ENCODE measurements around the gene ARAP2.

Gene ARAP2

DNA sequence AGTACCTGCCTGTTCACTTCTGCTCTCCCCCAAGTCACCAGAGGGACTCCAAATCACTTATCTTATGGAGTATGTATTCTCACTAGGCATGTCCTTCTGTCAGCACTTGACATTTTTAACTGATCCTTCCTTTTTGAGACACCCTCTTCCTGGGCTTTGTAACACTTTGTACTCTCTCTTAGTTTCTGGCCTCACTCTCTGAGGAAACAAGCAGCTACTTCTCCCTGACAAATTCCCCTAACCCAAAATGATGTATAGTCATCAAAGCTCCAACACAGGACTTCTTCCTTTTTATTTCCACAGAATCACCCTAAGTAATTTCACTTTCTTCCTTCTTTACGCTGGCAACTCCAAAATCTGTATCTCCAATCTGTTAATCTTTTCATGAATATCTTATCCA, 101.8 kb downstream of the ARAP2 start:
- TF ChIP-seq Cebpa-rat (IDR thresholded peaks at IDR 0.05), result no peak
- no peaks in the 10 kb centered on the region for H4K20me1 ChIP-seq

DNA sequence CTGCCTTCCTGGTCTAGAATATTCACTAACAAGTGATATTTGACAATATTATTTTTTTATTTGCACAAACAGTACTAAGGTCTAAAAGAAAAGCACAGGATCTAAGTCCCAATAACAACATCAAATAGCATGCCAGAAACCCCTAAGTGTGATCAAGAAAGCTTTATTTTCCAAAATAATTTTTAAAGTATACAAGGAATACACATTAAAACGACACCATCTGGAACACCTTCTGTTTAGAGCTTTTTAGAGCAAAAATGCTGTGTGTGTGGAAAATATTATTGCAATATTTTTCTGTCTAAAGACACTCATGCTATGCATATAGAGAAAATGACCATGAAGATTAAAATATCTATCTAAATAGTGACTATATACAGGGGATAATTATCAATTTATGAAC, 103.1 kb downstream of the ARAP2 start:
- Histone ChIP-seq H3K27ac (no peak overlapping the region), H3K9me3 (no peaks in the 10 kb centered on the region), H3K4me3 (no peak overlapping the region)

More for the DNA sequence above, 101.8 kb downstream of the ARAP2 start:
- no peaks in the 10 kb centered on the region for H3K27me3 ChIP-seq
- no peak overlapping the region for H3K27ac ChIP-seq
- no peak overlapping the region for H3K9ac ChIP-seq
- peaks cover 42% of the 10 kb centered on the region for H3K36me3 ChIP-seq
- no peak overlapping the region for H3K4me3 ChIP-seq
- no peaks in the 10 kb centered on the region for H3K4me1 ChIP-seq
- no peaks in the 10 kb centered on the region for H3K9me3 ChIP-seq
- no peak overlapping the region for H3K4me2 ChIP-seq

DNA sequence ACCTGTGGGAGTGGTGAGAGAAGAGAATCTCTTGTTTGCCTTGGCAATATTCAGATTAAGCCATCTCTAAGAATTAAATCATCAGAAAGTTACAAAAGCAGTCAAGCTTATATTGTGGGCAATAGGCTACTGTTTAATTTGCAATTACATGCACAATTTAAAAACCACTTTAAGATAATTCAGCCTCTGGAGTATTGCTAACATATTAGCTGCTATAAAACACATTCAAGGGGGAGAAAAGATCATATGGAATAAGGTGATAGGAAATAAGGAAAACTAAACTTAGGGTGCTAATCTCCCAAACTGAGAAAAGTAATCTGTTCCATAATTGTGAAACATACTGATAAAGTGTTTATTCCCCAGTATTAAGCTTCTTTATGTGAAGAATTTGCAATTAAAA, 103.9 kb downstream of the ARAP2 start:
- H3K4me3 ChIP-seq, result no peak overlapping the region
- H3K27me3 ChIP-seq, result no peaks in the 10 kb centered on the region
- H3K36me3 ChIP-seq, result peaks cover 26% of the 10 kb centered on the region
- no peaks in the 10 kb centered on the region for H3K9me3 ChIP-seq
- no peak overlapping the region for H3K9ac ChIP-seq
- no peak overlapping the region for H3K4me2 ChIP-seq
- H3K27ac ChIP-seq, result no peak overlapping the region
- TF ChIP-seq Cebpa-rat (IDR thresholded peaks at IDR 0.05), result no peak
- no peaks in the 10 kb centered on the region for H4K20me1 ChIP-seq
- no peaks in the 10 kb centered on the region for H3K4me1 ChIP-seq

More for the DNA sequence above, 103.1 kb downstream of the ARAP2 start:
- Histone ChIP-seq H3K27me3 (no peaks in the 10 kb centered on the region), H3K36me3 (peaks cover 31% of the 10 kb centered on the region), H3K9ac (no peak overlapping the region), H3K4me1 (no peaks in the 10 kb centered on the region), H4K20me1 (no peaks in the 10 kb centered on the region), H3K4me2 (no peak overlapping the region)
- TF ChIP-seq Cebpa-rat (IDR thresholded peaks at IDR 0.05), result no peak

DNA sequence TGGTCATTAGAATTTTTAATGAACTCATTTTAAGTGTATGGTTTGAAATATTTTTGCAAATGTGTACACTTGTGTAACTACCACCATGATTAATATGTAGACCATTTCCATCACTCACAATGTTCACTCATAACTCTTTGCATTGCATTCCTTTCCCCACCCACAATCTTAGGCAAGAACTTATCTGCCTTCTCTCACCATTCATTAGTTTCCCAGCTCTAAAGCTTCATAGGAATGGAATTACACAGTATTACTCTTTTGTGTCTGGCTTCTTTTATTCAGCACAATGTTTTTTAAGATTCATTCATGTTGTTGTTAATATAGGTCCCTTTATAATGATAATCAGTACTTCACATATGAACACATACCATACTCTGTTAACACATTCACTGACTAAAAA, 106.1 kb downstream of the ARAP2 start:
- TF ChIP-seq Cebpa-rat (IDR thresholded peaks at IDR 0.05), result no peak
- no peaks in the 10 kb centered on the region for H3K27me3 ChIP-seq
- H3K9me3 ChIP-seq, result no peaks in the 10 kb centered on the region
- no peak overlapping the region for H3K4me2 ChIP-seq
- H3K36me3 ChIP-seq, result peaks cover 18% of the 10 kb centered on the region
- H4K20me1 ChIP-seq, result no peaks in the 10 kb centered on the region
- no peak overlapping the region for H3K27ac ChIP-seq
- H3K4me3 ChIP-seq, result no peak overlapping the region
- no peak overlapping the region for H3K9ac ChIP-seq
- peaks cover 13% of the 10 kb centered on the region for H3K4me1 ChIP-seq

DNA sequence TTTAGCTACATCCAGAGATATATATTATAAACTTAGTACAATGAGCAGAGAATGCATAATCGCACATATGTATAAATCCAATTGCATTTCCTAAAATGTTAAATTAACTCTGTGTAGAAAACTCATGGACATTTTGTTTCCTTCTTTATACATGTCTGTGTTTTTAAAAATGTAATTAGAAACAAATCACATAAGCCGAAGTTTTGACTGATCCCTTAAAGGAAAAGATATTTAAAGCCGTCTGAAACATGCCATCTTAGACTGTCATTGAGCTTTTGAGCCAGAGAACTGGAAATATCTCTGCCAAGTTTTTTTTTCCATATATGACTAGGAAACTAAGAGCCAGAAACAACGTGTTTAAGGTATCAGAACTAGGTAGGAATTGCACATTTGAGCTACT, 107.0 kb downstream of the ARAP2 start:
- TF ChIP-seq Cebpa-rat (IDR thresholded peaks at IDR 0.05), result no peak
- H3K4me1 ChIP-seq, result peaks cover 13% of the 10 kb centered on the region
- H3K9ac ChIP-seq, result no peak overlapping the region
- no peak overlapping the region for H3K4me3 ChIP-seq
- H4K20me1 ChIP-seq, result no peaks in the 10 kb centered on the region
- no peaks in the 10 kb centered on the region for H3K27me3 ChIP-seq
- no peak overlapping the region for H3K4me2 ChIP-seq
- H3K27ac ChIP-seq, result no peak overlapping the region
- peaks cover 26% of the 10 kb centered on the region for H3K36me3 ChIP-seq
- H3K9me3 ChIP-seq, result no peaks in the 10 kb centered on the region

DNA sequence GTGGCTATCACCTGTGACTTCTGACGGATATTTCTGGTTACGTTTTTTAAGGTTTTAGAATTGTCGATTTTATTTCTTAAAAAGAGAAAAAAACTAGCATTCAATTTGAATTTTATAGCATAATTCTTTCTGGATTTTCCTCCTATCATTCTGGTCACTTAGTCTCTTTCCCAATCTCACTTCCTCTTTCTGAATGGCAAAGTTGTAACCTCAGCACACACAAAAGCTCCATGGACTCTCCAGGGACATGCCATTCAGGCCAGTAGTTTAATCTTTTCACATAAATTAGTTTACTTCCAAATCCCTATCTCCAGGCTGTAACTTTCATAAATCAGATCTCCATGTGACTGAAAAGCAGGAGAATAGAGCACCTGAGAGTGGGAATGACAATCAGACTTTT, 110.7 kb downstream of the ARAP2 start:
- TF ChIP-seq Cebpa-rat (IDR thresholded peaks at IDR 0.05), result no peak
- no peak overlapping the region for H3K9ac ChIP-seq
- H4K20me1 ChIP-seq, result no peaks in the 10 kb centered on the region
- no peak overlapping the region for H3K27ac ChIP-seq
- no peaks in the 10 kb centered on the region for H3K9me3 ChIP-seq
- peaks cover 41% of the 10 kb centered on the region for H3K36me3 ChIP-seq
- peak overlapping the region; percentile 29; the same call in 1 of the 2 replicates for H3K4me2 ChIP-seq
- no peak overlapping the region for H3K4me3 ChIP-seq
- no peaks in the 10 kb centered on the region for H3K27me3 ChIP-seq
- peaks cover 13% of the 10 kb centered on the region for H3K4me1 ChIP-seq

DNA sequence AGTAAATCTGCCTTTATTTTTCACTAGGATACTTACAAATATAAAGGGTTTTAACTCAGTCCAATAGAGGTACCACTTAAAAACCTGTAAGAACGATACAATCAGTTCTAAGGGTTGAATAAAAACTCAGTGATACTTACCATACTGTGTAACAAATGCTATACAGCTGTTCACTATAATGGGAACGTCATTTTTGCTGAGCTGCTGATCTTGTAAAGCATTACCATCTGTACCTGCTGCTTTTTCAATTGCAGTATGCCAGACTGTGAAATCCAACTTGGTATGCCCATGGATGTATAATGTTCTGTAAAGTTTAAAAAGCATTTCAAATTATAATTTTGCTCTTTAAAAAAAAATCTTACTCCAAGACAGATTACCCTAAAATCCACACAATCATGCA, 111.2 kb downstream of the ARAP2 start:
- H4K20me1 ChIP-seq, result no peaks in the 10 kb centered on the region
- no peak overlapping the region for H3K4me3 ChIP-seq
- no peaks in the 10 kb centered on the region for H3K27me3 ChIP-seq
- no peak overlapping the region for H3K4me2 ChIP-seq
- peaks cover 13% of the 10 kb centered on the region for H3K4me1 ChIP-seq
- no peak for TF ChIP-seq Cebpa-rat (IDR thresholded peaks at IDR 0.05)
- H3K9ac ChIP-seq, result no peak overlapping the region
- no peaks in the 10 kb centered on the region for H3K9me3 ChIP-seq
- H3K27ac ChIP-seq, result no peak overlapping the region
- H3K36me3 ChIP-seq, result peaks cover 46% of the 10 kb centered on the region

DNA sequence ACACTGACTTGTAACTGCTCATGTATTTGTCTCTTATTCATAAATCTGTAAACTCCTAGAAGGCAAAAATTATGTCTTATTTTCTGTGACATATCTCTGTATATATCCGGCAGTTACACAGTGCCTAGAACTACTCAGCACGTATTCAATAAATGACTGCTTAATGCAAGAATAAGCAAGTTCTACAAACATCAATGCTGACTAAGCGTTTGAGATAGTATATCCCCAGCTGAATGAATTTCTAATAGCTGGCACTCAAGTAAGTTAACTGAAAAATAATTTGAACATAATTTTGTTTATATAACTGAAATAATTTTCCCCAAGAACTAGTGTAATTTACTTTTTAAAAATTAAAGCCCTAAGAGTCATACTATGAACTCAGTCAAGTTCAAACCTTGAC, 113.7 kb downstream of the ARAP2 start:
- no peak overlapping the region for H3K4me2 ChIP-seq
- no peak for TF ChIP-seq Cebpa-rat (IDR thresholded peaks at IDR 0.05)
- H3K27me3 ChIP-seq, result no peaks in the 10 kb centered on the region
- peaks cover 49% of the 10 kb centered on the region for H3K36me3 ChIP-seq
- H3K9ac ChIP-seq, result no peak overlapping the region
- H3K4me3 ChIP-seq, result no peak overlapping the region
- H3K9me3 ChIP-seq, result no peaks in the 10 kb centered on the region
- H3K4me1 ChIP-seq, result peaks cover 13% of the 10 kb centered on the region
- no peak overlapping the region for H3K27ac ChIP-seq
- no peaks in the 10 kb centered on the region for H4K20me1 ChIP-seq

DNA sequence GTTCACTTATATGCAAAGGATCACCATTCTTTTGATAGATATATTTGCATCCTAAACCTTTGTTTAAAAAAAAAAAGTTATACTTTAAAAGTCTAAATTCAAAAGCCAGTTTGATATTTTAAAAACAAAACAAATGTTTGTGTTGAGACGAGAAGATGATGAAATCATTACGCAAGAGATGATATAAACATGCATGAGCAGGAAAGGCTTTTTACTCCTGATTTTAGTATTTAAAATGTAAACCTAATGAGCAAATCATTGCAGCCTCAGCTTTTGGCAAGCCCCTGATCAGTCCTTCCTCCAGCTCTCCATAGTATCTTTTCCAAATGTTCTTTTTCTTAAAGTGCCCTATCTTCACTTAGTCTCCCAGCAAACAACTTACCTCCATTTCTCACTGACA, 115.6 kb downstream of the ARAP2 start:
- no peak overlapping the region for H3K9ac ChIP-seq
- TF ChIP-seq Cebpa-rat (IDR thresholded peaks at IDR 0.05), result peak; percentile 10; the same call in 1 of the 2 replicates
- no peaks in the 10 kb centered on the region for H3K27me3 ChIP-seq
- H3K4me1 ChIP-seq, result peaks cover 5% of the 10 kb centered on the region
- H3K27ac ChIP-seq, result no peak overlapping the region
- H3K9me3 ChIP-seq, result no peaks in the 10 kb centered on the region
- H3K4me3 ChIP-seq, result no peak overlapping the region
- H4K20me1 ChIP-seq, result no peaks in the 10 kb centered on the region
- no peak overlapping the region for H3K4me2 ChIP-seq
- peaks cover 65% of the 10 kb centered on the region for H3K36me3 ChIP-seq

DNA sequence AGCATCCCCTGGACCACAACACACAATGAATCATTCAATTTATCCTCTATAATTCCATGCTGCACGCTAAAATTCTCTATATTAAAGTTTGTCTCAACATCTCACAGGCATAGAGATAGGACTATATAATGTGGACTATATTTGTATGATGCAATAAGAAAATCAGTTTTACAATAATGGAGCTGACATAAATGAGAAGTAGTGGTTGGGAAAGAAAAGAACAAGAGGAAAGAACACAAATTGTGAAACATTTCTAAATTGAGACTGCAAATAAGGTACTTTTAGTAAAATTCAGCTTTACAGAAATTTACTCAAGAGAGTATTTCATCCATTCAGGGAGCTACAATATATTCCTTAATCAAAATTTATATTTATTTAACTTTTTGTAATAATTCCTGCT, 120.4 kb downstream of the ARAP2 start:
- Histone ChIP-seq H3K4me2 (no peak overlapping the region), H3K36me3 (peaks cover 59% of the 10 kb centered on the region), H3K27ac (no peak overlapping the region), H3K27me3 (no peaks in the 10 kb centered on the region), H3K9ac (no peak overlapping the region), H3K4me1 (no peaks in the 10 kb centered on the region), H3K4me3 (no peak overlapping the region), H4K20me1 (no peaks in the 10 kb centered on the region), H3K9me3 (no peaks in the 10 kb centered on the region; the same call in 1 of the 2 replicates)
- no peak for TF ChIP-seq Cebpa-rat (IDR thresholded peaks at IDR 0.05)

DNA sequence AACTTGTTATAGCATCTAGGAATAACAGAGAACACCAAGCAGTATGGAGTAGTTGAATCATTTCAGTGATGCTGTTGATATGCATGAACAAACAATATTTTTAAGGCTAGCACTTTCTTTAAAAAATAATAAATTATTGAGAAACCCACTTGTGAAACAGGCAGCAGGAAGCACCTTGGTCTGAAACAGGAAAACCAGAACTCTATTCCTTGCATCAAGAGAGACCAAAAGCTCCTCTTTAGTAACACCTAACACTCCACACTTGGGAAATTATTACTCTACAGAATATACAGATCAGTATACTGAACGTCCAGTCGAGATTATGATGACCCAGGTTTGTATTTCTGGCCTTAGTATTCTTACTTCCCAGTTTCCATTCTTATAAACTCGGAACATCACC, 129.0 kb downstream of the ARAP2 start:
- peak overlapping the region; percentile 63 for H3K4me2 ChIP-seq
- no peak overlapping the region for H3K4me3 ChIP-seq
- H3K9ac ChIP-seq, result no peak overlapping the region
- no peaks in the 10 kb centered on the region for H4K20me1 ChIP-seq
- peak overlapping the region; percentile 12; the same call in 1 of the 2 replicates for H3K27ac ChIP-seq
- H3K36me3 ChIP-seq, result peaks cover 22% of the 10 kb centered on the region; the same call in 1 of the 2 replicates
- no peaks in the 10 kb centered on the region for H3K9me3 ChIP-seq
- no peak for TF ChIP-seq Cebpa-rat (IDR thresholded peaks at IDR 0.05)
- no peaks in the 10 kb centered on the region for H3K27me3 ChIP-seq
- peaks cover 38% of the 10 kb centered on the region for H3K4me1 ChIP-seq

Measured in BLaER1 (cell line).